Measurements from ENCODE around the gene HDAC1.

HDAC1 gene

GRCh38 chr1:32373996-32374592 lies 82.2 kb downstream of the HDAC1 start:
- DNase-seq (ENCODE audit: low read depth in 2 of 2), result no peak

- DNase-seq (ENCODE audit: low read depth in 2 of 2), result no peak
These were observed 84.3 kb downstream of the HDAC1 start for GRCh38 chr1:32376199-32376598.

- DNase-seq (ENCODE audit: low read depth in 2 of 2), result no peak
These were observed 85.8 kb downstream of the HDAC1 start for GRCh38 chr1:32377541-32378220.

- DNase-seq (ENCODE audit: low read depth in 2 of 2), result no peak
These were observed 88.2 kb downstream of the HDAC1 start for GRCh38 chr1:32380057-32380456.
